Ascending aorta (tissue), 2 donors: ENCODE data around the gene MYBL2. TPM values are rescaled to one million over a fixed set of nuclear protein-coding genes. Genes with fewer than 3 reads are reported as not detected.
"Not testable (repeated sequence)": the region's sequence is repeated elsewhere in the genome, so short reads cannot be mapped to it uniquely, and the experiment has no call there.

Experiments used
- DNase-seq, 2 donors: peaks; one replicate each; pipeline ENCODE4 v3.0.0-alpha.2; 2019; ENCODE audit warnings: low spot score in 2 of 2
- H3K27ac ChIP-seq, 2 donors: fragments of 200-600 bp; sonication (generic); one replicate each; pipeline ENCODE4 v1.5.1; 2016 to 2017; ENCODE audit warnings: mild to moderate bottlenecking in 1 of 2
- H3K27me3 ChIP-seq: fragments of 200-600 bp; sonication (generic); one replicate; pipeline ENCODE4 v1.5.1; 2017
- H3K36me3 ChIP-seq, 2 donors: fragments of 200-600 bp; sonication (generic); one replicate each; pipeline ENCODE4 v1.5.1; 2016
- H3K4me1 ChIP-seq, 2 donors: fragments of 200-600 bp; sonication (generic); one replicate each; pipeline ENCODE4 v1.5.1; 2016 to 2017; ENCODE audit warnings: mild to moderate bottlenecking in 1 of 2
- H3K4me3 ChIP-seq, 2 donors: fragments of 200-600 bp; sonication (generic); one replicate each; pipeline ENCODE4 v1.5.1; 2016 to 2017; ENCODE audit warnings: mild to moderate bottlenecking in 1 of 2
- H3K9me3 ChIP-seq, 2 donors: fragments of 200-600 bp; sonication (generic); one replicate each; pipeline ENCODE4 v1.5.1; 2016
- intact Hi-C: fragments of 100-400 bp; cut with DNase I; formaldehyde crosslinking; loops from one replicate; pipeline ENCODE4 v1.15.1; 2023
- total RNA-seq: library from RNA; depleted of rRNA; stranded (reverse); fragments of >200 nt; gene quantifications from one replicate; pipeline ENCODE4 v1.1.0, GENCODE V29; 2016
- TF ChIP-seq, protein P1 (sequence below), 3 experiments: fragments of 200-600 bp in 2 of 3; fragments of 450-650 bp in 1 of 3; sonication (generic) in 2 of 3; IDR thresholded peaks; one replicate each; pipeline ENCODE4 v1.5.1; 2016 to 2019; ENCODE audit warnings: antibody characterized with exemption in 3 of 3, mild to moderate bottlenecking in 1 of 3, moderate library complexity in 1 of 3

MYBL2 gene
- total RNA-seq, 1 donor from 2014 or later: not detected

DNA sequence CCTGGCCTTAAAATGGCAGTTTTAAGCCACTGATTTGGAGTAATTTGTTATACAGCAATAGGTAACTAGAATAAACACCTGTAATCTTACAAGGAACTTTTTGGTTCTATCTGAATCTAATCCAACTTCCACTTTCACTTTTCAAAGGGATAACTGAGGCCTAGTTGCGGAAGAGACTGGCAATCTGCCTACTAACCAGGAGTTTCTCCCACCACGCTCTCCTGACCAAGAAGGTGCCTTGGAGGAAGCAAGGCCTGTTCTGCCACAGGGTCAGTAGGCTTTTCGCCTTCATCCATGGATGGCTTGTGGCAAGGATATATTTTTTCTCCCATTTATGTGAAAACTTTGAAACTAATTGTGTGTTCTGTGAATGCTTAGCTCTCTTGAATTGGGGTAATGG lies 12.9 kb upstream of the MYBL2 start:
- H3K27ac ChIP-seq: no peak overlapping the region
- no peak overlapping the region for H3K4me3 ChIP-seq
- H3K4me1 ChIP-seq: no peaks in the 10 kb centered on the region
- no peaks in the 10 kb centered on the region for H3K9me3 ChIP-seq
- TF ChIP-seq, protein P1, sequence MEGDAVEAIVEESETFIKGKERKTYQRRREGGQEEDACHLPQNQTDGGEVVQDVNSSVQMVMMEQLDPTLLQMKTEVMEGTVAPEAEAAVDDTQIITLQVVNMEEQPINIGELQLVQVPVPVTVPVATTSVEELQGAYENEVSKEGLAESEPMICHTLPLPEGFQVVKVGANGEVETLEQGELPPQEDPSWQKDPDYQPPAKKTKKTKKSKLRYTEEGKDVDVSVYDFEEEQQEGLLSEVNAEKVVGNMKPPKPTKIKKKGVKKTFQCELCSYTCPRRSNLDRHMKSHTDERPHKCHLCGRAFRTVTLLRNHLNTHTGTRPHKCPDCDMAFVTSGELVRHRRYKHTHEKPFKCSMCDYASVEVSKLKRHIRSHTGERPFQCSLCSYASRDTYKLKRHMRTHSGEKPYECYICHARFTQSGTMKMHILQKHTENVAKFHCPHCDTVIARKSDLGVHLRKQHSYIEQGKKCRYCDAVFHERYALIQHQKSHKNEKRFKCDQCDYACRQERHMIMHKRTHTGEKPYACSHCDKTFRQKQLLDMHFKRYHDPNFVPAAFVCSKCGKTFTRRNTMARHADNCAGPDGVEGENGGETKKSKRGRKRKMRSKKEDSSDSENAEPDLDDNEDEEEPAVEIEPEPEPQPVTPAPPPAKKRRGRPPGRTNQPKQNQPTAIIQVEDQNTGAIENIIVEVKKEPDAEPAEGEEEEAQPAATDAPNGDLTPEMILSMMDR (IDR thresholded peaks at IDR 0.05): no peak
- intact Hi-C loops: no loop called here
- H3K36me3 ChIP-seq: no peaks in the 10 kb centered on the region
- DNase-seq: no peak
- no peaks in the 10 kb centered on the region for H3K27me3 ChIP-seq

DNA sequence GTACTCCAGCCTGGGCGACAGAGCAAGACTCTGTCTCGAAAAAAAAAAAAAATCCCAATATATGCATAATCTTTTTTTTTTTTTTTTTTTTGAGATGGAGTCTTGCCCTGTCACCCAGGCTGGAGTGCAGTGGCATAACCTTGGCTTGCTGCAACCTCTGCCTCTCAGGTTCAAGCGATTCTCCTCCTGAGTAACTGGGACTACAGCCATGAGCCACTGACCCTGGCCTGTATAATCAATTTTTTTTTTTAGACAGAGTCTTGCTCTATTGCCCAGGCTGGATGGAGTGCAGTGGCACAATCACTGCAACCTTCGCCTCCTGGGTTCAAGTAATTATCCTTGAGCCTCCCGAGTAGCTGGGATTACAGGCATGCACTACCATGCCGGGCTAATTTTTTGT lies 11.7 kb upstream of the MYBL2 start:
- intact Hi-C loops, H3K4me1 ChIP-seq, H3K9me3 ChIP-seq, H3K36me3 ChIP-seq, H3K27me3 ChIP-seq, DNase-seq, H3K27ac ChIP-seq, H3K4me3 ChIP-seq: not testable (repeated sequence)

DNA sequence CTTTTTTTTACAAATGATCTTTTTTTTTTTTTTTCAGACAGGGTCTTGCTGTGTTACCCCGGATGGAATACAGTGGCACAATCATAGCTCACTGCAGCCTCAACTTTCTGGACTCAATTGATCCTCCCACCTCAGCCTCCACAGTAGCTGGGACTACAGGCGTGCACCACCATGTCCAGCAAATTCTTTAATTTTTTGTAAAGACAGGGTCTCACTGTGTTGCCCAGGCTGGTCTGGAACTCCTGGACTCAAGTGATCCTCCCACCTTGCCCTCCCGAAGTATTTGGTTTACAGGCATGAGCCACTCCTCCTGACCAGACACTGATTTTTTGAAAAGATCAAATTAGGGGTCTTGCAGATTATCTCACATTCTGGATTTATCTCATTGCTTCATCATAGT lies 11.0 kb upstream of the MYBL2 start:
- Histone ChIP-seq H3K9me3 (no peaks in the 10 kb centered on the region), H3K27ac (no peak overlapping the region), H3K4me1 (no peaks in the 10 kb centered on the region), H3K4me3 (no peak overlapping the region), H3K27me3 (no peaks in the 10 kb centered on the region), H3K36me3 (no peaks in the 10 kb centered on the region)
- TF ChIP-seq, protein P1 (IDR thresholded peaks at IDR 0.05): no peak
- intact Hi-C loops: no loop called here
- DNase-seq: no peak

DNA sequence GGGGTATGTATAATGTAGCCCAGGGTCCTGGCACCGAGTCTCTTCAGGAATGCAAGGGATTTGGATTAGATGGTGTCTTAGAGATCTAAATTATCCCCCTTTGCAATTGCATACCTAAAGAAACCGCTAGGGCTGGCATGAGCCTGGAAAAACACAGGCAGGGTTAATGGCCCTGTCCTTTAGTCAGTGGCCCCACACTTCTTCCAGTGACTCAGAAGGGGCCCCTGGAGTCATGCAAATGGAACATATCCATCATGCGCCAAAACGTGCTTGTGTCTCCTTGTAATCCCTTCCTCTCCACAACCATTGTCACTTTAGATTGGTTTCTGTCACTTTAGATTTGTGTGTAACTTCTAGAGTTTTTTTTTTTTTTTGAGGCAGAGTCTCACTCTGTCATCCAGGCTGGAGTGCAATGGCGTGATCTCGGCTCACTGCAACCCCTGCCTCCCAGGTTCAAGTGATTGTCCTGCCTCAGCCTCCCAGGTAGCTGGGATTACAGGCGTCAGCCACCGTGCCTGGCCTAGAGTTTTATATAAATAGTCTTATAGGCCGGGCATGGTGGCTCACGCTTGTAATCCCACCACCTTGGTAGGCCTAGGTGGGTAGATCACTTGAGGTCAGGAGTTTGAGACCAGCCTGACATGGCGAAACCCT lies 8.7 kb upstream of the MYBL2 start:
- TF ChIP-seq, protein P1 (IDR thresholded peaks at IDR 0.05): no peak
- no peaks in the 10 kb centered on the region for H3K27me3 ChIP-seq
- no peaks in the 10 kb centered on the region for H3K36me3 ChIP-seq
- intact Hi-C loops: no loop called here
- no peak for DNase-seq
- no peaks in the 10 kb centered on the region for H3K9me3 ChIP-seq
- H3K4me3 ChIP-seq: peak overlapping the region in 1 of 2 donors; percentile 75
- H3K27ac ChIP-seq: no peak overlapping the region
- no peaks in the 10 kb centered on the region for H3K4me1 ChIP-seq

DNA sequence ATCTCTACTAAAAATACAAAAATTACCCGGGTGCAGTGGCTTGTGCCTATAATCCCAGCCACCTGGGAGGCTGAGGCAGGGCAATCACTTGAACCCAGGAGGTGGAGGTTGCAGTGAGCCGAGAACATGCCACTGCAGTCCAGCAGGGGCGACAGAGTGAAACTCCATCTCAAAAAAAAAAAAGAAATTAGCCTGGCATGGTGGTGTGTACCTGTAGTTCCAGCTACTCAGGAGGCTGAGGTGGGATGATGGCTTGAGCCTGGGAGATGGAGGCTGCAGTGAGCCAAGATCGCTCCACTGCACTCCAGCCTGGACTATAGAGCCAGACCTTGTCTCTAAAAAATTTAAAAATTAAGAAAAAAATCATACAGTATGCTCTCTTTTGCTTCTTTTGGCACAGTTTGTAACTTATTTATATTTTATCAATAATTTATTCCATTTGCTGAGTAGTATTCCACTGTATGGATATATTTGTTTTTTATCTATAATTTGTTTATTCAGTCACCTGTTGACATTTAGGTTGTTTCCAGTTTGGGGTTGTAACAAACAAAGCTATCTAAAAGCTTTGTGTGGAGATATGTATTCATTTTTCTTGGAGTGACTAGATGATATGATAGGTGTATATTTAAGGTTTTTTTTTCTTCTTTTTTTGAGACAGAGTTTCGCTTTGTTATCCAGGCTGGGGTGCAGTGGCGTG lies 8.0 kb upstream of the MYBL2 start:
- no peaks in the 10 kb centered on the region for H3K4me1 ChIP-seq
- no peak overlapping the region for H3K27ac ChIP-seq
- no peaks in the 10 kb centered on the region for H3K27me3 ChIP-seq
- no peaks in the 10 kb centered on the region for H3K36me3 ChIP-seq
- DNase-seq: no peak
- intact Hi-C loops: no loop called here
- TF ChIP-seq, protein P1 (IDR thresholded peaks at IDR 0.05): no peak
- H3K9me3 ChIP-seq: no peaks in the 10 kb centered on the region
- no peak overlapping the region for H3K4me3 ChIP-seq

DNA sequence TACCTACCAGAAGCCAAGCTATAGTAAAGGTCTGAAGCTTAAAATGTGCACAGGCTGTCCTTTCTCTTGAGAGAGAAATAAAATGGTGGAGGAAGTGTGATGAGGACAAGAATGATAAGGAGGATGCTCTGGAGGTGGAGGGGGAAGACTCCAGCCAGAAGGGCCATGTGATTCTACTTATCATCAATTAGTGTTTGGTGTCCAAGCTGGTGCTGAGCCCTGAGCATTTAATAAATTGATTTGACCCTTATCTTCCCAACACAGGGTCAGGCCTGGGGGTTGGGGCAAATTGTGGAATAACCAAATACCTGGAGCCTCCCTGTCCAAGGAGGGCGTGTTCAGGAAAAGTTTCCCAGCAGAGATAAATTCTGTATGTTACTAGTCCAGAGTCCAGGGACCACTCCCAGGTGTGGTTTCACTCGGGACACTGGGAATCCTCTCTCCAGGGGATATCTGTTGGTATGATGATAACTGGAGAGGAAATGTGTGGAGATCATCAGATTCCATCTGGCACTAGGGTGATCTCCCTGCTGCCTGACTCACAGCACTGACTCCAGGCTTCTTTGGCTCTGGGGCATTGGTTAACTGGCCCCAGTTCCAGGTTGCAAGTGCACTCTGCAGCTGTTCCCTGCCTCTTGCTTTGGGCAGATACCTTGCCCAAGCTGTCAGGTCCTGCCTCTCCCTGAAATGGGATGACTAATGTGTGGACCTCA lies 3.8 kb upstream of the MYBL2 start:
- DNase-seq: no peak
- TF ChIP-seq, protein P1 (IDR thresholded peaks at IDR 0.05): no peak
- no peaks in the 10 kb centered on the region for H3K9me3 ChIP-seq
- H3K36me3 ChIP-seq: no peaks in the 10 kb centered on the region
- H3K27me3 ChIP-seq: peaks cover 8% of the 10 kb centered on the region
- no peak overlapping the region for H3K27ac ChIP-seq
- intact Hi-C loops: no loop called here
- peaks cover 7 to 9% of the 10 kb centered on the region in 2 donors for H3K4me1 ChIP-seq
- no peak overlapping the region for H3K4me3 ChIP-seq
